WTC11 (cell line): ENCODE results near the gene CCDC28A.

ENCODE experiments used
- HMGXB4 ChIP-seq: sonication (generic); formaldehyde crosslinking; IDR thresholded peaks from 2 replicates; pipeline ENCODE4 v1.8.1; 2023; ENCODE audit warnings: mild to moderate bottlenecking, moderate library complexity, missing genetic modification reagents
- KAT7 ChIP-seq: sonication (generic); formaldehyde crosslinking; IDR thresholded peaks from 2 replicates; pipeline ENCODE4 v1.8.1; 2023; ENCODE audit warnings: missing genetic modification reagents, mild to moderate bottlenecking, borderline replicate concordance
- SMAD3 ChIP-seq: sonication (generic); formaldehyde crosslinking; IDR thresholded peaks from 2 replicates; pipeline ENCODE4 v1.8.0; 2022; ENCODE audit warnings: missing genetic modification reagents, mild to moderate bottlenecking, borderline replicate concordance
- SP1 ChIP-seq: sonication (generic); formaldehyde crosslinking; conservative IDR thresholded peaks from 2 replicates; pipeline ENCODE4 v1.8.1; 2022; ENCODE audit warnings: missing genetic modification reagents
- USF1 ChIP-seq: sonication (generic); formaldehyde crosslinking; IDR thresholded peaks from 2 replicates; pipeline ENCODE4 v1.8.0; 2022; ENCODE audit warnings: mild to moderate bottlenecking, missing genetic modification reagents
- ZBTB43 ChIP-seq: sonication (generic); formaldehyde crosslinking; IDR thresholded peaks from 2 replicates; pipeline ENCODE4 v1.8.1; 2023; ENCODE audit warnings: mild to moderate bottlenecking, missing genetic modification reagents
- TF ChIP-seq, protein P1 (sequence below): fragments of 200-600 bp; IDR thresholded peaks from 2 replicates; pipeline ENCODE4 v1.8.0; 2022; ENCODE audit warnings: antibody characterized with exemption

DNA sequence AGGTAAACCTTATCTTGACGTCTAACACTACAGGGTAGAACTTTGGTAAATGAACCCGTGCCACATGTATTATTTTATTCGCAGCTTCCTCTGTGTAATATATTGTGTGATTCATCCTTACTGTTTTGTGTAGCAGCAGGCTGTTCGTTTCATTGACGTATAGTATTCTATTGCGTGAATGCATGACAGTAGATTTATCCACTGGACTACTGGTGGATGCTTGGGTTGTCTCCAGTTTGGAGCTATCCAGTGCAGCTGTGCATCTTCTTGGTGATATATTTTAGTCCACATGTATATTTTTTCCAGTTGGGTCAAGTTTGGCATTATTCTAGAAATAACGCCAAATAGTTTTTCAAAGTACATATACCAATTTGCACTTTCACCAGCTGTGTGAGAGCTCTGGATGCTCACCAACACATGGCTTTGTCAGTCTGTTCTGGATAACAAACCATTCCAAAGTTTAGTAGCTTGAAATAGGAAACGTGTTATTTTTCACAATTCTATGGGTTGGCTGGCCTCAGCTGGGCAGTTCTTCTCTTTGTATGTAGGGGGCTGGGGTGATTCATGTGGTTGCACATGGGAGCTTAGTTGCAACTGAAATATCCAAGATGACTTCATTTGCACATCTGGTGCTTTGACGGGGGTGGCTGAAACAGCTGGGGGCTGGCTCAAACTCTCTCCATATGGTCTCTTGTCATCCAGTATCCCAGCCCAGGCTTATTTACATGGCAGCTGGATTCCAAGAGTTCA is 31.6 kb downstream of the CCDC28A start:
- TF ChIP-seq USF1 (CRISPR knock-in tag) (no peak), KAT7 (CRISPR knock-in tag) (no peak), SP1 (CRISPR knock-in tag) (no peak), ZBTB43 (CRISPR knock-in tag) (no peak), SMAD3 (no peak), HMGXB4 (CRISPR knock-in tag) (no peak)
- TF ChIP-seq, protein P1, sequence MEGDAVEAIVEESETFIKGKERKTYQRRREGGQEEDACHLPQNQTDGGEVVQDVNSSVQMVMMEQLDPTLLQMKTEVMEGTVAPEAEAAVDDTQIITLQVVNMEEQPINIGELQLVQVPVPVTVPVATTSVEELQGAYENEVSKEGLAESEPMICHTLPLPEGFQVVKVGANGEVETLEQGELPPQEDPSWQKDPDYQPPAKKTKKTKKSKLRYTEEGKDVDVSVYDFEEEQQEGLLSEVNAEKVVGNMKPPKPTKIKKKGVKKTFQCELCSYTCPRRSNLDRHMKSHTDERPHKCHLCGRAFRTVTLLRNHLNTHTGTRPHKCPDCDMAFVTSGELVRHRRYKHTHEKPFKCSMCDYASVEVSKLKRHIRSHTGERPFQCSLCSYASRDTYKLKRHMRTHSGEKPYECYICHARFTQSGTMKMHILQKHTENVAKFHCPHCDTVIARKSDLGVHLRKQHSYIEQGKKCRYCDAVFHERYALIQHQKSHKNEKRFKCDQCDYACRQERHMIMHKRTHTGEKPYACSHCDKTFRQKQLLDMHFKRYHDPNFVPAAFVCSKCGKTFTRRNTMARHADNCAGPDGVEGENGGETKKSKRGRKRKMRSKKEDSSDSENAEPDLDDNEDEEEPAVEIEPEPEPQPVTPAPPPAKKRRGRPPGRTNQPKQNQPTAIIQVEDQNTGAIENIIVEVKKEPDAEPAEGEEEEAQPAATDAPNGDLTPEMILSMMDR: no peak
